Mesenchymal stem cell (in vitro differentiated cells and primary cell): ENCODE data around the gene INPP5A.
A peak's percentile ranks its signal among the peaks of the same experiment; 100 is the strongest.

Experiments used
- DNase-seq: peaks from one replicate; pipeline ENCODE4 v3.0.0-alpha.2; 2013
- H2AFZ ChIP-seq: one replicate; pipeline ENCODE4 v1.6.1; 2013; ENCODE audit warnings: low read depth, mild to moderate bottlenecking, control low read depth, inconsistent platforms, low read length, moderate library complexity
- H2AK5ac ChIP-seq: 2 replicates; pipeline ENCODE4 v1.6.1; 2013; ENCODE audit warnings: low read length, moderate library complexity, mild to moderate bottlenecking, inconsistent platforms; ENCODE audit not compliant: severe bottlenecking
- H2BK120ac ChIP-seq: one replicate; pipeline ENCODE4 v1.6.1; 2013; ENCODE audit warnings: low read depth, mild to moderate bottlenecking, inconsistent platforms, low read length, moderate library complexity
- H2BK12ac ChIP-seq, 2 experiments: one replicate each; pipeline ENCODE4 v1.6.1; 2013; ENCODE audit warnings: inconsistent platforms in 2 of 2, low read length in 2 of 2, mild to moderate bottlenecking in 2 of 2, moderate library complexity in 2 of 2, control low read depth in 1 of 2
- H2BK15ac ChIP-seq: one replicate; pipeline ENCODE4 v1.6.1; 2013; ENCODE audit warnings: mild to moderate bottlenecking, low read depth, inconsistent platforms; ENCODE audit not compliant: poor library complexity, severe bottlenecking
- H2BK5ac ChIP-seq: 2 replicates; pipeline ENCODE4 v1.6.1; 2013; ENCODE audit warnings: low read depth, mild to moderate bottlenecking, low read length, control low read depth, inconsistent platforms; ENCODE audit not compliant: poor library complexity, severe bottlenecking
- H3K14ac ChIP-seq, 2 experiments: one replicate each; pipeline ENCODE4 v1.6.1; 2013; ENCODE audit warnings: inconsistent platforms in 2 of 2, low read length in 2 of 2, control low read depth in 1 of 2, mild to moderate bottlenecking in 1 of 2, moderate library complexity in 1 of 2
- H3K18ac ChIP-seq, 2 experiments: one replicate each; pipeline ENCODE4 v1.6.1; 2013; ENCODE audit warnings: inconsistent platforms in 2 of 2, low read length in 2 of 2, control low read depth in 1 of 2, low read depth in 1 of 2, mild to moderate bottlenecking in 1 of 2
- H3K23ac ChIP-seq, 2 experiments: one replicate each; pipeline ENCODE4 v1.6.1; 2013; ENCODE audit warnings: inconsistent platforms in 2 of 2, low read length in 2 of 2, mild to moderate bottlenecking in 2 of 2, moderate library complexity in 2 of 2, control low read depth in 1 of 2
- H3K27ac ChIP-seq: 2 replicates; pipeline ENCODE4 v1.5.1; 2013; ENCODE audit warnings: mild to moderate bottlenecking, moderate library complexity, low read length, control low read depth, inconsistent platforms; ENCODE audit not compliant: poor library complexity, severe bottlenecking
- H3K27me3 ChIP-seq, 2 experiments: 2 replicates each; pipeline versions ENCODE4 v1.6.1 to v1.7.0; 2013; ENCODE audit warnings: low read length in 2 of 2, mild to moderate bottlenecking in 2 of 2, moderate library complexity in 2 of 2, control low read depth in 1 of 2, inconsistent platforms in 1 of 2; ENCODE audit not compliant: control insufficient read depth in 1 of 2, insufficient read depth in 1 of 2
- H3K36me3 ChIP-seq, 2 experiments: 2 replicates each; pipeline versions ENCODE4 v1.6.1 to v1.7.0; 2013; ENCODE audit warnings: low read length in 2 of 2, control low read depth in 1 of 2, inconsistent platforms in 1 of 2, low read depth in 1 of 2, mild to moderate bottlenecking in 1 of 2; ENCODE audit not compliant: insufficient read depth in 2 of 2, control insufficient read depth in 1 of 2
- H3K4ac ChIP-seq, 2 experiments: one replicate each; pipeline ENCODE4 v1.6.1; 2013; ENCODE audit warnings: inconsistent platforms in 2 of 2, low read length in 2 of 2, mild to moderate bottlenecking in 2 of 2, moderate library complexity in 2 of 2, control low read depth in 1 of 2, low read depth in 1 of 2
- H3K4me1 ChIP-seq: 2 replicates; pipeline ENCODE4 v1.6.1; 2013; ENCODE audit warnings: low read depth, low read length, control low read depth; ENCODE audit not compliant: control insufficient read depth, insufficient read depth
- H3K4me2 ChIP-seq: 2 replicates; pipeline ENCODE4 v1.6.1; 2013; ENCODE audit warnings: low read length, mild to moderate bottlenecking, inconsistent platforms; ENCODE audit not compliant: poor library complexity, severe bottlenecking
- H3K4me3 ChIP-seq, 2 experiments: 2 replicates each; pipeline versions ENCODE4 v1.5.1 to v1.7.0; 2013; ENCODE audit warnings: low read length in 2 of 2, mild to moderate bottlenecking in 2 of 2, control low read depth in 1 of 2, low read depth in 1 of 2; ENCODE audit not compliant: insufficient read depth in 1 of 2
- H3K79me1 ChIP-seq: replicated peaks from 2 replicates; pipeline ENCODE4 v1.6.1; 2013; ENCODE audit warnings: mild to moderate bottlenecking, control low read depth, low read length, inconsistent platforms; ENCODE audit not compliant: poor library complexity, severe bottlenecking
- H3K9ac ChIP-seq: 2 replicates; pipeline ENCODE4 v1.7.0; 2013; ENCODE audit warnings: mild to moderate bottlenecking, low read length, moderate library complexity
- H3K9me3 ChIP-seq: 2 replicates; pipeline ENCODE4 v1.7.0; 2013; ENCODE audit warnings: mild to moderate bottlenecking, low read length; ENCODE audit not compliant: control insufficient read depth
- H4K8ac ChIP-seq: one replicate; pipeline ENCODE4 v1.6.1; 2013; ENCODE audit warnings: inconsistent platforms, mild to moderate bottlenecking, low read length, moderate library complexity
- H4K91ac ChIP-seq: one replicate; pipeline ENCODE4 v1.6.1; 2013; ENCODE audit warnings: mild to moderate bottlenecking, low read length, inconsistent platforms
- WGBS: methylation state at CpG from one replicate; pipeline ENCODE4 v1.1.7; 2013; ENCODE audit warnings: mixed read lengths; 5-methylcytosine and 5-hydroxymethylcytosine counted together

The INPP5A gene

DNA sequence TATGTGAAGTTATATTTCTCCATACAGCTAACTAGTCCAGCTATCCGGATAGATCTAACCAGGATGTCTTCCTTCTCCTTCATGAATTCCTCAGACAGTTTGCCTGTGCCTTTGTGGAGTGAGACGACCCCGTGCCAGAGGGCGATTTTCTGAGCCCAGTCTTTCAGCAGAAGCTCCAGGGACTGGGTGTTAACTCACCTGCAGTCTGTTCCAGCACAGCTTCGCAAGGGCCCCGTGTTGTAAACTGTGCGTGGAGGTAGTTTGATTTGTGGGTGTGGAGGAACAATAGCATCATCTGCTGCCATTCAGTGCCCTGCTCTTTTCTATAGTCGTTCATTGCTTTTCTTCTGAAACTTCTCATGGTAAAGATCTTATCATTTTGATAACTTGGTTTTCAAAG, 103.8 kb downstream of the INPP5A start:
- peaks cover 0 to 6% of the 10 kb centered on the region in 2 experiments for H3K27me3 ChIP-seq
- no peak overlapping the region for H3K4me2 ChIP-seq
- peaks cover 0 to 23% of the 10 kb centered on the region in 2 experiments for H3K36me3 ChIP-seq
- H3K9ac ChIP-seq, result no peak overlapping the region
- no peak overlapping the region for H4K8ac ChIP-seq
- H3K4me3 ChIP-seq, result no peak overlapping the region
- no peak overlapping the region for H2BK15ac ChIP-seq
- no peak overlapping the region for H2BK5ac ChIP-seq
- H3K27ac ChIP-seq, result no peak overlapping the region
- 98% methylated on average over 5 of the region's 8 CpGs for WGBS
- H2BK120ac ChIP-seq, result no peak overlapping the region
- H2AK5ac ChIP-seq, result no peak overlapping the region
- no peaks in the 10 kb centered on the region for H3K9me3 ChIP-seq
- DNase-seq, result no peak
- no peak overlapping the region for H2BK12ac ChIP-seq
- no peak overlapping the region for H3K18ac ChIP-seq
- no peak overlapping the region for H4K91ac ChIP-seq
- peaks cover 54% of the 10 kb centered on the region for H3K79me1 ChIP-seq
- peaks cover 3% of the 10 kb centered on the region for H3K4me1 ChIP-seq
- no peak overlapping the region for H3K14ac ChIP-seq
- H3K4ac ChIP-seq, result no peak overlapping the region
- H2AFZ ChIP-seq, result no peak overlapping the region
- H3K23ac ChIP-seq, result no peak overlapping the region

GRCh38 chr10:132641966-132642731, 104.6 kb downstream of the INPP5A start:
- Histone ChIP-seq H3K79me1 (peaks cover 54% of the 10 kb centered on the region), H2AFZ (no peak overlapping the region), H3K4me3 (no peak overlapping the region), H2BK5ac (no peak overlapping the region), H2BK12ac (no peak overlapping the region), H3K9ac (no peak overlapping the region), H3K36me3 (peaks cover 0 to 28% of the 10 kb centered on the region in 2 experiments), H3K4me1 (peaks cover 3% of the 10 kb centered on the region), H2BK120ac (no peak overlapping the region), H3K9me3 (no peaks in the 10 kb centered on the region), H3K4me2 (no peak overlapping the region), H3K4ac (no peak overlapping the region), H2BK15ac (no peak overlapping the region), H3K27me3 (peaks cover 0 to 6% of the 10 kb centered on the region in 2 experiments), H3K14ac (no peak overlapping the region), H2AK5ac (no peak overlapping the region), H3K23ac (no peak overlapping the region), H3K27ac (no peak overlapping the region), H3K18ac (no peak overlapping the region), H4K8ac (no peak overlapping the region), H4K91ac (peak overlapping the region; percentile 34)
- WGBS, result 91% methylated on average over 33 of the region's 33 CpGs
- no peak for DNase-seq

- no peak overlapping the region for H3K4me3 ChIP-seq
- H3K4me1 ChIP-seq, result peaks cover 3% of the 10 kb centered on the region
- H3K36me3 ChIP-seq, result peaks cover 0 to 28% of the 10 kb centered on the region in 2 experiments
- H2BK15ac ChIP-seq, result no peak overlapping the region
- no peak overlapping the region for H3K9ac ChIP-seq
- H2BK12ac ChIP-seq, result no peak overlapping the region
- no peak overlapping the region for H3K4ac ChIP-seq
- no peak overlapping the region for H3K23ac ChIP-seq
- H3K18ac ChIP-seq, result no peak overlapping the region
- no peaks in the 10 kb centered on the region for H3K9me3 ChIP-seq
- no peak overlapping the region for H2BK5ac ChIP-seq
- no peak overlapping the region for H4K8ac ChIP-seq
- peaks cover 0 to 6% of the 10 kb centered on the region in 2 experiments for H3K27me3 ChIP-seq
- DNase-seq, result no peak
- H4K91ac ChIP-seq, result no peak overlapping the region
- no peak overlapping the region for H2AFZ ChIP-seq
- no peak overlapping the region for H3K14ac ChIP-seq
- no peak overlapping the region for H2AK5ac ChIP-seq
- H3K79me1 ChIP-seq, result peaks cover 51% of the 10 kb centered on the region
- 93% methylated on average over 11 of the region's 11 CpGs for WGBS
- H3K4me2 ChIP-seq, result no peak overlapping the region
- no peak overlapping the region for H2BK120ac ChIP-seq
- no peak overlapping the region for H3K27ac ChIP-seq
Observed at GRCh38 chr10:132642732-132643008, 105.1 kb downstream of the INPP5A start.

GRCh38 chr10:132643709-132644526, 106.3 kb downstream of the INPP5A start:
- peaks cover 0 to 31% of the 10 kb centered on the region in 2 experiments for H3K36me3 ChIP-seq
- peaks cover 3% of the 10 kb centered on the region for H3K4me1 ChIP-seq
- no peak overlapping the region for H3K4me2 ChIP-seq
- no peak overlapping the region for H4K91ac ChIP-seq
- no peak overlapping the region for H2AFZ ChIP-seq
- H2BK5ac ChIP-seq, result no peak overlapping the region
- H3K27ac ChIP-seq, result no peak overlapping the region
- H3K18ac ChIP-seq, result no peak overlapping the region
- H3K4me3 ChIP-seq, result no peak overlapping the region
- no peak overlapping the region for H3K9ac ChIP-seq
- H3K23ac ChIP-seq, result no peak overlapping the region
- H3K4ac ChIP-seq, result no peak overlapping the region
- no peak for DNase-seq
- H2BK12ac ChIP-seq, result no peak overlapping the region
- WGBS, result 89% methylated on average over 35 of the region's 35 CpGs
- no peak overlapping the region for H4K8ac ChIP-seq
- H3K27me3 ChIP-seq, result peaks cover 0 to 6% of the 10 kb centered on the region in 2 experiments
- H2BK120ac ChIP-seq, result no peak overlapping the region
- H3K79me1 ChIP-seq, result peaks cover 44% of the 10 kb centered on the region
- H3K9me3 ChIP-seq, result no peaks in the 10 kb centered on the region
- no peak overlapping the region for H2AK5ac ChIP-seq
- no peak overlapping the region for H2BK15ac ChIP-seq
- H3K14ac ChIP-seq, result no peak overlapping the region
